ENCODE results near the gene DCAF5.
"Not testable (repeated sequence)": the region's sequence is repeated elsewhere in the genome, so short reads cannot be mapped to it uniquely, and the experiment has no call there.

DCAF5 gene

DNA sequence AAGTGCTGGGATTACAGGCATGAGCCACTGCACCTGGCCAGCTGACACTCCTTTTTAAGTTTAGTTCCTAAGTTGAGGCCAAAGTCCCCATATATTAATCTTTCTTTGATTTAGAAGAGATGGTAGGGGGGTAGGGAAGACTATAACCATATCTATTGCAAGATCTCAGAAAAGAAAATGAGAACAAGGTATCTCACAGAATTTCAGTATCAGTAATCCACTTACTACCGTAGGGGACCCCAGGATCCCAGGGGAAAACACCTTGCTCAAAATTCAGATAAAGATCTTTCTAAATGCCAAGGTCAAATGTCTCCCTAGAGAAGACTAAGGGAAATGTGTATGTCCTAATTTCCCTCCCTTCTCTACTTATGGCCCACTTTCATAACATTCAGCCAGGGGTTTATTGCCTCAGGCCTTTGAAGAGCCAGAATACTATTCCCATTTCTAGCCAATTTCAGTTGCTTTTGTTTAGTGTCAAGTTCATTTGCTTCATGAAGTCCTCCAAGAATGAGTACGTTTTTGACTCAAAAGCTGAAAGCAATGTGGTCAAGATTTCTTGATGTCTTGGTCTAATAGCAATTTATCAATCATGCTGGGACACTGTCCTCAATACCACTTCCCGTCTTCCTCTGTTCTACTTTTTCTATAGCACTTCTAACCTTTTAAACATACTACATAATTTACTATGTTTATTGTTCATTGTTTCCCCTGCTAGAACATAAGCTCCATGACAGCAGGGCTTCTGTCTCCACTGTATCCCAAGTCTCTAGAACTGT is 86.3 kb downstream of the DCAF5 start:
- no peak for DNase-seq

DNA sequence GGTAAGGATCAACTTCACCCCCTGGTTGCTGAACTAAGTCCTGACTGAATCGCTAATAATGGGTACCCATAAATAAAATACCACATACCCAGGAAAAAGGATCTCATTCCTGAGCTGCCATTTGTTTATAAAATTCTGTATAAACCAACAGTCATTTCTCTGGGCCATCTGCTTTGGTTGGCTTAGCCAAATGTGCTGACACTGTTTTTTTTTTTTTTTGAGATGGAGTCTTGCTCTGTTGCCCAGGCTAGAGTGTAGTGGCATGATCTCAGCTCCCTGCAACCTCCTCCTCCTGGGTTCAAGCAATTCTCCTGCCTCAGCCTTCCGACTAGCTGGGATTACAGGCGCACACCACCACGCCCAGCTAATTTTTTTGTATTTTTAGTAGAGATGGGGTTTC is 87.0 kb downstream of the DCAF5 start:
- not testable (repeated sequence) for DNase-seq

DNA sequence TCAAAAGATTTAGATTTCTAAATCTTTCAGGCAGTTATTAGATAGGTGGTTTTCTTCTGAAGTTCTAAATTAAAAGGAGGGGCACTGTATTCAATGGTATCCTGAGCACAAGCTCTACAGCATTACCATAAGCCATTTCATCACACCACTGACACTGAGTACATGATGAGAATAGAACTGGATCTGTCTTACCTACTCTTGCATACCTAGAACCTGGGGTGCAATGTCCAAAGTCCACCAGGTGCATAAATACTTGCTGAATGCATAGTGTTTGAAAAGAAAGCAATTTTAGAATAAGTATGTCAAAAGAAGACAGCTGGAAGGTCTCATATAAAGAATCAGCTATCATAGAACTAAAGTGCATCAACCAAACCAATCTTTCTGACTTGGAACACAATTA is 88.3 kb downstream of the DCAF5 start:
- no peak for DNase-seq

DNA sequence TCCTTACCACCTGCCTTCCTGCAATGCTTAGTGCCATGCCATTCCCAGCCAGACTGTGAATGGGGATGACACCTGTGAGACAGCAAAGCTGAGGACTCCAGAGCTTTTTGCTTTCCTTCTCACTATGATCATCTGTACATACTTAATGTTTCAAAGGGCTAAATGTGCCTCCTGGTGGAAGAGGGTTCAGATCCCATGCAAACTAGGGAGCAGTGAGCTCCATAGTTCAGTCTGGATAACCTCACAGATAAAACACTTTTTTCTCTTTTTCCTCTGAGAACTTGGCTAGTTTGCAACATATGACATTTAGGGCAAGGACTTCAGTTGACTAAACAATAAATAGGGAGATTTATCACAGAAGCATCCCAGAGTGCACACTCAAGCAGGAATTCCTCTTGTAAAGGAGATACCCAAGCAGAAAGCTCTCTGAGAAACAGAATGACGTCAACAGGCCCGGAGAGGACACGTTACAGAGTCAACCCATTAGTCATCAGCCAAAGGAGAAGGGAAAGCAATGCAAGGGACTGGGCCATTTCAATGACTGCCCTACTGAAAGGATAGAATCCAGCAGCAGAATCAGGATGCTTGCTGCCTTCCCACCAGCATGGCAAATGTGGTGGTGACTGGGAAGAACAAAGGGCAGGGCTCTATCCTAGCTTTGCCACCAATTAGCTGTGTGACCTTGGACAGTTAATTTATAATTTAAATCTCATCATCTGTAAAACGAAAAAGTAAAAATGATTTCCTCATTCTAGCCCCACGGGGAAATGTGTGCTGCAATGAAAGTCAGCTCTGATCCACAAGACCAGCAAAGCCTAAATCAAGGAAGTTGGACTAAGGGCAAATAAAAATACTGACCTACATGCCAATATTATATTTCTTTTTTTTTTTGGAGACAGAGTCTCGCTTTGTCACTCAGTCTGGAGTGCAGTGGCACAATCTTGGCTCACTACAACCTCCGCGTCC is 93.0 kb downstream of the DCAF5 start:
- no peak for DNase-seq

DNA sequence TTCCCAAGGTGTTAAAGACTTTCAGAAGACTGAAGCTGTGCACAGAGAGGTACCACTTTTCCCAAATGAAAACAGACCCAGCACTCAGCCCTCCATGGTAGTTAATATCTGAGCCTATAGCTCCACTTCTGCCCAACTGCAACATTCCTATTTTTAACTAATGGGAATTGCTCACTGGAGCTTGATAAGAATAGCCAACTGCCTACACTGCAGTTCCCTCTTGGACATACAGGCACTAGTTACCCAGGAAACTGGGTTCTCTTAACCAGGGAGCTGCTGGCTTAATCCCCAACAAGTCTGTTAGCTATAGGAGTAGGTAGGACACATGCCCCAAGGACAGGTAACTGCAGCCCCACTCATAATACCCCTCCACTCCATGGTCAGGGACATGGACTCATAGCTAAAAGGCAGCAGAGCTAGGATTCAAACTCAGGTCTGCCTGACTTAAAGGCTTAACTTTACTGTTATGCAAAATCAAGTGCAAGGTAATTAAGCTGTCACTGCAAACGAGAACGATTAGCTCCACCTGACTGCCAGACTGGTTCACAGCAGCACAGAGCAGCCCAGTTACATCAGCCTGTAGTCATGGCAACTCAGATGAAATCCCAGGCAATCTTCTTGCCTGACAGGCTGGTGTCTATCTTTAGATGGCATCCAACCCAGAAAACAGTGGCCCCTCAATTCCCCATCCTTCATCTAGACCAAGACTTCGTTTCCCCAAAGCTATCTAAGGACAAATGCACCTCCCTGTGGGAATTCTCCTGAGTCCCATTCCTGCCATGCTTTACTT is 96.7 kb downstream of the DCAF5 start:
- DNase-seq: no peak

DNA sequence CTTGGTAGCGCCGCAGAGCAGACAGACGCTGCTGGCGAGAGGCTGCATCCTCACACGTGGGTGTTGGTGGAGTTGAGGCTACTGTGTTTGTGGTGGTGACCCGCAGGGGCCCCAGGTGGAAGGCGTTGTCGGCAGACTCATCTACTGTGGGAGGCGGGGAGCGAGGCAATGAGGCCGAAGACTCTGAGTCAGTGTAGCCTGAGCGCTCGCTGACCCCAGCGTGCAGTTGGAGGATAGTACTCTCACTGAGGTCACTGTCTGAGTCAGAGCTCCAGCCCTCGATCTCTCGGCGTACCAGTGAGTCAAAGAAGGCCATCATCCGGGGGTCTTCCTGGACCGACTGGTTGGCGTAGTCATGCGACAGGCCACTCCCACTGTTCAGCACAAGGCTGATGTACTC is 97.8 kb downstream of the DCAF5 start:
- DNase-seq: no peak

DNA sequence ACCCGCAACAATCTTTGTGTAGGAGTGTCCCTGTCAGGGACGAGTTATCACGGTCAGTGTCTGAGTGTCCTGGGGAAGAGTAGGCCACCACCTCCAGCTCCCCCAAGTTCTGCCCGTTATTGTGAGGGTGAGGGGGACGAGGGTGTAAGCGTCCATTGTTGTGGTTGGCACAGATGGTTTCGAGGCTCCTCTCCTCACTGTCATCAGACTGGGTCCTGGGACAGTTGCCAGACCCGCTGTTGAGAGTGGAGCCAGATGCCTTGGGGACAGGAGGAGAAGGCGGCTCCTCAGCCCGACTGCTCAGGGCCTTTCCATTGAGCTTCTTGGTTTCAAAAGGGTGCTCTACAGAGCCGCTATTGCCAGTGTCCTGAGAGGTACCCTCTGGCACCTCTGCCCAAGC is 98.9 kb downstream of the DCAF5 start:
- no peak for DNase-seq

DNA sequence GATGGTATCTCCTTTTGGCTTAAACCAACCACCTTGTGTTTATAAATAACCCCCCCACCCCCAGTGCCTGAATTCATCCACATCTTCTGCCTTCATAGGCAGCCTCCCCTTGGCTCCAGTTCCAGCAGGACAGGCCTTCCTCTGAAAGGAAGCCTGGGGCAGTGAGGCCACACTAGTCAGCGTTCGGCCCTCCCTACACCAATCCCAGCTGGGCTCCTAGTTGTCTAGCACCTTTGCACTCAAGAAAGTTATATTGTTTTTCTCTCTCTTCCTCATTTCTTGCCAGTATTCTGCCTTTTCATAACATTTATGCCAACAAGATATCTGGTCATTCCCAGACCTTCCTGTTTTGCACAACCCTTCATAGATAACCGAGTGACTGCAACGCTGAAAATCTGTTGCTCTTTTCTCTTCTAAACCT is 100.7 kb downstream of the DCAF5 start:
- no peak for DNase-seq

DNA sequence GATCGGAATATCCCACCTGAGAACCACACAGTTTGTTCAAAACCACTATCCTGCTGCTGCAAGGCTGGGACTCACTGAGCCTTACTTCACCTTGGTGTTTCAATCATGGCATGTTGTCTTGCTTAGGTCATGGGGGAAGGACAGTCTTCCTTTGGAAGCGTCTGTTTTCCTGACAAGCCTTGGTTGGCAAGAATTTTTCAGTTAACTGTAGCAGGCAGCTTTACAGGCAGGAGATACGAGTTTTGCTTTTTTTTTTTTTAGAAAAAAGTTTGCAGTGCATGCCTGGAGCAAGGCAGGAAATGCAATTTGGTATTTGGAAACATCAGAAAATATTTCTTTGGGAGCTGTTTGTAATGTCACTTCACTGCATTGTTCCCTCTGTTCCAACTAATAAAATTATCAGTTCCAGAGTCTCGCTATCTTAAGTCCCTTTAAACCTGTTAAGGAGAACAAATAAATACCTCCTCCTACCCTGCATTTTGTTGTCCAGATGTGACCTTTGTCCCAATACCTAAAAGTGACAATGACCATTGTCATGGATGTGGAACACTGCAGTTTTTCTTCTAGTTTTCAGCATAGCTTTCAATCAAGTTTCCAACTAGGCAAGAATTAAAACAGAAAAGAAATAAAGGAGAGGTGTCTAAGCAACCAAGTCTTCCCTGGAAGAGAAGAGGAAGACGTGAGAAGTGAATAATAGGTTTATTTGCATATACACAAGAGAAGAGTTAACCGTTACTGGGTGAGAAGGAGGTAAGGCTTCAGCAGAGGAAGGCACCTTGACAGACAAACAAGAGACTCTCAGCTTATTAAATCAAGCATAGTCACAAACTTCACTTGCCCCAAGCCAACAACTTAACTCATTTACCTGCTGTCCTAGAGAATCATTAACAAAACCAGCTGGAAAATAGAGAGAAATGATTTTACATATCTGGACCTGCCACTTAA is 102.4 kb downstream of the DCAF5 start:
- no peak for DNase-seq

DNA sequence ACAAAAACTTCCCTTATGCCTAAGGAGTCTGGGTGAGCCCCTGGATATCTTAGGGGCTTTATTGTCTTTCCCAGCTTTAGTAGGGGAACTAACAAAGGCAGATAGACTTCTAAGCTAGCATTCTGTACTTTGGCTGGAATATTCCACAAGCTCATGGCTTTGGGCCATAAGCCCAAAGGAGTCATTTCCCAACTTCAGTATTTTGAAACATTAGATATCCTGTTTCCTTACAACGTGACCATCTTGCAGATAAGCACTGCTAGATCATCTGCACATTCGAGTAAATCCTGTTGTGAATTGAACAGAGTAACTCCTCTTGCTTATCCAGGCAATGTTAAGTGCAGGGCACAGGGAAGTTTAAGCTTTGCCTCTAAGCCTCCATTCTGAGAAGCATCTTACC is 103.2 kb downstream of the DCAF5 start:
- DNase-seq: no peak

DNA sequence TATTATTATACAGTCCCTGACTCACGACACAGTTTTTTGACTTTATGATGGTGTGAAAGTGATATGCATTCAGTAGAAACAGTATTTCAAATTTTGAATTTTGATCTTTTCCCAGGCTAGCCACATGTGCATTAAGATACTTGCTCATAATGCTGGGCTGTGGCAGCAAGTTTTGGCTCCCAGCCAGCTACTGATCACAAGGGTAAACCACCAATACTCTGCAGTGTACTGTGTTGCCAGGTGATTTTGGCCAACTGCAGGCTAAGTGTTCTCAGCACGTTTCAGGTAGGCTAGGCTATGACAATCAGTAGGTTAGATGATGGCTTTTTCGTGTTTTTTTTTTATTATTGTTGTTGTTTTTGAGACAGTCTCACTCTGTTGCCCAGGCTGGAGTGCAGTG is 104.5 kb downstream of the DCAF5 start:
- DNase-seq: no peak

DNA sequence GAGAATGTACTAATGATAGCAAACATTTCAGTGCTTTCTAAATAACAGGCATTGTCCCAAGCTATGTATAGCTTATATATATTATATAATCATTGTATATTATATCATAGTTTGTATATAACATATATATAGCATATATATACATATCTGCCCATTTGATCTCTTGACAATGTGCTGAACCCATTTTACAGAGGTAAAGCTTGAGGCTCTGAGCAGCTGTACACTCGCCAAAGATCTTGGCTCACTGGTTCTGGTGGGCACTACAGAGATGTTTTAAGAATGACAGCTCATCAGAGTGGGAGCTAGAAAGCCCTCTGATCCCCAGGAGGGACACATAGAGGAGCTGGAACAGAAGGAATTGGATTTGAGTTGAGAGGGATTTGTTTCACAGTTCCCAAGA is 105.7 kb downstream of the DCAF5 start:
- no peak for DNase-seq

DNA sequence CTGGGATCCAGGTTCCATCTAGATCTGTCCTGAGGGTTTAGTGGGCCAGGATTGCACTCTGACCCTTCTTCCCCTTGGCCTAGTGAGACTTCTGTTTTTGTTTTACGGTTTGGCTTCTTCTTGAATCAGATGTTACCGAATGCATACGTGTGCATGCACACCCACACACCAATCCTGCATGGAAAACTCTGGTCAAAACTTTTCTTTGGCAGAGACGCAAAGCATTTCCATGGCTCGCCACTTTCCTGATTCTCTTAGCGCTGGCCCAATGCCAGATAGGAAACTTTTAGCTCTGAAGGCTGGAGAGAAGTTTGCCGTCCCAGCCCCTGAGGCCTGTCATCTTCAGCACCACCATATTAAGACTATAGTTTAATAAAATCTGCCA is 106.5 kb downstream of the DCAF5 start:
- DNase-seq: no peak

DNA sequence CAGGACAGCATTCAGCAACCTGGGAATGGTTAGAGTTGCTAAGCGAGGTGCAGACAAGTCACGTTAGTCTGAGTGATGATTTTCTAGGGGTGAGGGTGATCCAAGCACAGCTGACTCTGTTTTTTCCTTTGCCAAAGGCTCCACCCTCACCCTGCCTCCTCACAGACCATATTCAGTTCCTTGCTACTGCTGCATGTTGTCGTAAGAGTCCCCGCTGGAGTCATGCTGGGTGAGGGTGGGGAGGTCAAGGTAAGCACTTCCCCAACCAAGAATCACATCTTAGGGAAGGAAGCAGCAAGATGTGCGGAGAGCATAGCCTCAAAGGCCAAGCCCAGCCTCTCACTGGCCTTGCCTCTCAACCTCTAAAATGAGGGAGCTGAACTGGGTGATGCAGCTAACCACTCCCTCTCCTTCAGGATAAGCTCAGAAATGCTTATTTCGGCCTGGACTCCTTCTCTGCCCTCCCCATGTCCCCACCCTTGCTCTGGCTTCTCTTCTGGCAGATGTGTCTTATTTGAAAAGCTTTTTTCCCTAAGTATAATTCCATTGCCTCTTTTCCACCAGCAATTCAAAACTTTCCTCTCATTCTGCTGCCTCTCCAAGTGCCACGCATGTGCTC is 107.0 kb downstream of the DCAF5 start:
- DNase-seq: no peak

DNA sequence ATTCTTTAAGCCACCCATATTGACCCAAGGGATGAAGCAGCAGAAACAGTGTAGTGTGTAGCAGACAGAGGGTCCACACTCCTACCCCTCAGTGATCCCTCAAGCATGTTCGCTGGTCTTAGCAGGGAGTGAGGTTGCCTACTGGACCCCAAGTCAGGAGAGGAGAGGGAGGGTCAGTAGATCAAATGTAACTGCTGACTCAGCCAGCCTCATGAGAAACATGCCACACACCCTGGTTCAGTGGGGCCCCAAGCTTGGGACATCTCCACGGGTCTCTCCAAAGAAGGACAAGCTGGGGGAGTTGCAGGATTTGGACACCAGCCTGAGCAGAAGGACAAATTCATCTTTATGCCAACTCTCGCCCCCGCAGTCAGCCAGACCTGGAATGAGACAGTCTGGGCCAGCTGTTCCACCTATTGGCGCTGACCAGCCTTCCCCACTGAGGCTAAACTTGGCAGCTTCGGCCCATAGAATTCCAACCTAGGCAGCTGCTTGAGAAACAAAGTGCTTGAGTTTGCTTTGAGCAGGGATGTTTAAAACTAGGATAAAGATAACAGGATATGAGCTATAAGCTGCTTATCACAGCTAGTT is 107.9 kb downstream of the DCAF5 start:
- no peak for DNase-seq

DNA sequence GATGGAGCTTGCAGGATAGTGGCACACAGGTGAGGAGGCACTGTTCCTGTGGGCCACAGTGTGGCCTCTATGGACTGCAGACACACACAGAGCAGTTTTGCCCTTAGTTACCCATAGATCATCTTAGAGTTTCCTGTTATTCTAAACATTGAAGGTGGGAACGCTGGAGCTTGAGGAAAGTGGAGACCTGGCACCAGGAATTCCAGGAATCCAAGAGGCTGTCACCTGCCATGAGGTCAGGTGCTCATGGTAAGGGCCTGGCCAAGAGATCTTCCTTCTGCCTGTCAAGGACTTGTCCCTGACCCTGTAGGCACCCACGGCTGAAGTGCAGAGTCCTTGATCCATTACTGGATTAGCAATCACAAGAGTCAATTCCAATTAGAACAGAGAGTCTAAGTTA is 108.6 kb downstream of the DCAF5 start:
- no peak for DNase-seq

DNA sequence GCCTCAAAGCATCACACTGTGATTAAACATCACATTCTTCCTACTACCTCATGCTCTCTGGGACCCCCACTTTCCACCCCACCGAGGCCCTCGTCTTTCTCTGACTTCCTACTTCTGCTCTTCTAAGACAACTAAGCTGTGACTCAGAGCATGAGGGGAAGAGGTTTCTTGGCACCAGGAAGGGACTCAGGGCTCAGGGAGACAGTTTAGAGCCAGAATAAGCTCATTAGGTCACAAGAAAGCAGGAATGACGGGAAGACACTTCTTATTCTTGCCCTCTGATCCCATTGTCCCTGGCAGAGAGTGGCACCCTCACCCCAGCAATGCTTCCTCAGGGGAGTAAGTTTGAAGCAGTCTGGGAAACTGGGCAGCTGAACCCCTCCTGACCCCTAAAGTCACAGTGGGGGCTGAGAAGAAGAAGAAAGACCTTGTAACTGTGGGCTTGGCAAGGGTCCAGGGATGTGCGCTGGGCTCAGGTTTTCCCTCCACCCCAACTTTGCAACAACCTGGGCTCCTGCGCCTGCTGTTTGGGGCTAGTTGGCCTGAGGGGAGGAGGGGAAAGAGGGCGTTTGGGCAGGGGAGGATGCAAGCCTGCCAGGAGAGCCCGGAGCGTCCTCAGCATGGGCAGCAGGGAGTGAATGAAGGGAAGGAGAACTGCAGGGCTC is 109.2 kb downstream of the DCAF5 start:
- DNase-seq: no peak

DNA sequence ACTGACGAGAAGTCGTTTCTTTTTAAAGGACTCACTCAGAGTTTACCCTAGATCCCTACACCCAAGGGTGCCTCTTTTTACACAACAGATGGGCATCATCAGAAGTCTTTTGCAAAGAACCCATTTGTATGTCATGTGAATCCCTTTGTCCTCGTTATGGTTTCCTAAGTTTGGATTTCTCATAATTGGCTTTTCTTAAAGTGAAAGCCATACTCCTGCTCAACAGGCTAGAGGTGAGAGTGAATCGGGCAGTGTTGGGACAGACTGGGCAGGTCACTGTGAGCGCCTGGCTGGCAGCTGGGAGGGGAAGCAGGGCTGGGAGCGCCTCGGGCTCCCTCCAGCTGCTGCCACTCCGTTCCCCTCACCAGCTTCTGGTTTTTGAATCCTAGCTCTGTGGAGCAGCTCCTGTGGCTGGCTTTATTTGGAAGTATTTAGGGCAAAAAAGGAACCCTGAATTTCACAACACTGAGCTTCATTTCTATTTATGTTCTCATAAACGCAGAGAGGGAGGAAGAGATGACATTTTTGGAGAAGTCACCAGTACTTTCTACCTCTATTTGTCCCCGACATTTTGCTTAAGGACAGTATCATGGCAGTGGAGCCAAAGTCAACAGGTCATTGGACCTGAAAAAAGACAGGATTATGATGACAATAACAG is 110.0 kb downstream of the DCAF5 start:
- DNase-seq: no peak

DNA sequence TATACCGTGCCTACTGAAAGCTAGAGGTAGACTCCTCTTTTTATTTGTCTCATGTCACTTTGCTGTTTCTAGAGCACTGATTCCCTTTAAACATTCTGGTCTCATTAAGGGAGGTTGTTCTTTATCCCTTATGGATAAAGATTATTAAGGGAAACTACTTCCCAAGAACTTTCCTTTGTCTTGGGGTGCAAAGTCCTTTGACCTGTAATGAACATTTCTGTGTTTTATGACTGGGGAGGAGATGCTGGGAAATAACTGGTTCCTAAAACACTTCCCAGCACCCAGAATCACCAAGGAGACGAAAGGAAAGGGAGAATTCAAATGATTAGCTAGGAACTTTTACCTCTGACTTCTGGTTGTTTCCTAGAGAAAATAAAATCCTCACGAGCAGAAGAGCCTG is 110.6 kb downstream of the DCAF5 start:
- DNase-seq: no peak

DNA sequence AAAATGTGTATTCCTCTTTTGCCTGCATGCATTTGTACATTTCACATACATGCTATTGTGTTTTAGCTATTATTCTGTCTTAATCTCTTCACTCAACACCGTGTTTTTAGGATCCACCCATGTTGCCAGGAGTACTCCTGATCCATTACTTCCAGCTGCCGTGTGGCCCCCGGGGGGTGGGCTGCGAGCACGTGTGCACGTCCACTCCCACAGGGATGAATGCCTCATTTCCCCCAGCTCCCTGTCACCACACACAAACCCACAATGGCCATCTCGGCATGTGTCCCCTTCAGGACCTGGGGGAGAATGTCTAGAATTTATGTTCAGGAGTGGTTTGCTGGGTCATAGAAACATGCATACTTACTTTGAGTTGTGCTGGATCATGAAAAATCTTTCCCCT is 111.1 kb downstream of the DCAF5 start:
- DNase-seq: no peak
